K562 (cell line): Measurements from ENCODE around the gene HJV. TPM values are rescaled to one million over a fixed set of nuclear protein-coding genes. Genes with fewer than 3 reads are reported as not detected.

Source experiments
- CTBP1 ChIP-seq: fragments of 450-650 bp; IDR thresholded peaks from 2 replicates; pipeline ENCODE4 v1.6.1; 2016; ENCODE audit warnings: borderline replicate concordance
- ETV5 ChIP-seq: sonication (generic); formaldehyde crosslinking; IDR thresholded peaks from 2 replicates; pipeline ENCODE4 v1.4.0; 2020; ENCODE audit warnings: low read depth, mild to moderate bottlenecking, missing genetic modification reagents
- GTF2B ChIP-seq: IDR thresholded peaks from 2 replicates; pipeline ENCODE4 v1.6.1; 2011; ENCODE audit not compliant: insufficient read length; ENCODE audit errors: extremely low read depth
- NCOA6 ChIP-seq: fragments of 450-650 bp; IDR thresholded peaks from 2 replicates; pipeline ENCODE4 v1.6.1; 2017; ENCODE audit warnings: mild to moderate bottlenecking
- RFX7 ChIP-seq: fragments of 250-450 bp; sonication (Bioruptor Pico); IDR thresholded peaks from 2 replicates; pipeline ENCODE4 v1.5.1; 2021; ENCODE audit warnings: mild to moderate bottlenecking
- THAP7 ChIP-seq: fragments of 250-450 bp; sonication (Bioruptor Pico); IDR thresholded peaks from 2 replicates; pipeline ENCODE4 v1.5.0; 2021
- TOE1 ChIP-seq, 2 experiments: fragments of 450-650 bp in 1 of 2; sonication (generic) in 1 of 2; formaldehyde crosslinking in 1 of 2; IDR thresholded peaks; 2 replicates each; pipeline versions ENCODE4 v1.7.1 to v1.8.0; 2016 to 2022; ENCODE audit warnings: borderline replicate concordance in 2 of 2, mild to moderate bottlenecking in 2 of 2, antibody characterized with exemption in 1 of 2, inconsistent platforms in 1 of 2, low read depth in 1 of 2, missing genetic modification reagents in 1 of 2, moderate library complexity in 1 of 2
- ZNF41 ChIP-seq: fragments of 250-450 bp; sonication (Bioruptor Pico); conservative IDR thresholded peaks from 2 replicates; pipeline ENCODE4 v1.4.0; 2020; ENCODE audit warnings: mild to moderate bottlenecking
- polyA plus RNA-seq, 8 experiments: library from polyadenylated mRNA; depleted of rRNA in 4 of 8; stranded (reverse) in 5 of 8; unstranded in 3 of 8; fragments of >200 nt; fragmentation: Nextera tagmentation in 2 of 8; fragmentation: Illumina TruSeq in 1 of 8; extraction: Ambion mirVana in 2 of 8; extraction: Trizol in 1 of 8; gene quantifications; 2 replicates each; pipeline versions ENCODE4 v1.2.1 to v1.2.3, GENCODE V29; 2011 to 2014; ENCODE audit warnings: inconsistent platforms in 1 of 8, missing spikeins in 1 of 8
- total RNA-seq, 7 experiments: library from RNA; depleted of rRNA in 6 of 7; stranded (reverse); fragments of >200 nt in 6 of 7; fragmentation: Illumina TruSeq in 2 of 7; extraction: Trizol in 2 of 7; gene quantifications; 2 replicates each; pipeline versions ENCODE4 v1.2.1 to v1.2.3, GENCODE V29; 2011 to 2021; ENCODE audit warnings: low replicate concordance in 1 of 7
- TF ChIP-seq, protein P1 (sequence below): fragments of 450-650 bp; IDR thresholded peaks from 2 replicates; pipeline ENCODE4 v1.6.1; 2016; ENCODE audit warnings: mild to moderate bottlenecking, moderate library complexity
- TF ChIP-seq, protein P2 (sequence below): sonication (generic); formaldehyde crosslinking; IDR thresholded peaks from 2 replicates; pipeline ENCODE4 v1.8.0; 2022; ENCODE audit warnings: missing genetic modification reagents, mild to moderate bottlenecking, moderate library complexity, borderline replicate concordance
- TF ChIP-seq, protein P3 (sequence below), 2 experiments: fragments of 250-450 bp in 1 of 2; fragments of 450-650 bp in 1 of 2; sonication (Bioruptor Pico) in 1 of 2; IDR thresholded peaks; 2 replicates each; pipeline versions ENCODE4 v1.6.1 to v1.8.0; 2016 to 2021; ENCODE audit warnings: mild to moderate bottlenecking in 2 of 2, moderate library complexity in 2 of 2, missing compliant biosample characterization in 1 of 2, missing genetic modification characterization in 1 of 2

Gene HJV
- total and polyA plus RNA-seq, 9 of the 15 experiments (the other 6 are each of a cell fraction or from before 2014, with no cell fraction given) = 1.0 to 6.6 (median 2.4) TPM

DNA sequence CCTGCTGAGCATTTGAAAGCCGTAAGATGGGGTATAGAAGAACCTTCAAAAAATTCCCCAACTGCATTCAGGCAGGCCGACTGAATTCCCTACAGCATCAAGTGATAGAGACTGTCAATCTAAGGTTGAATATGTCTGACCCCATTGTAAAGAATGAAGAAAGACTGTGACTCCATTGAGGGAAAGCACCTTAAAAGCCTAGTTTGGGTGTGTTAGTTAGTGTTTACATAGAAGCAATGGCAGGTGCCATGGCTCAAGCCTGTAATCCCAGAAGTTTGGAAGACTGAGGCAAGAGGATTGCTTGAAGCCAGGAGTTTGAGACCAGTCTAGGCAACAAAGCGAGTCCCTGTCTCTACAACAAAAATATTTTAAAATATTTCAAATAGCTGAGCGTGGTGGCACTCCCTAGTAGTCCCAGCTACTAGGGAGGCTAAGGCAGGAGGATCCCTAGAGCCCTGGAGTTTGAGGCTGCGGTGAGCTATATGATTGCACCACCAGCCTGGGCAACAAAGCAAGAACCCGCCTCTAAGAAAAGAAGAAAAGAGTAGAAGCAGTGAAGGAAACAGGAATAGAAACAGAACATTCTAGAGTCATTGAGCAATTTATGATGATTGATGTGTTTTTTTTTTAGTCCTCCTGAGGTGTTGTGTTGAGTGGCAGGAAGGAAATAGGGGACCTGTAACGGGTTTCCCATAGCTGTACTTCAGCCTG is 41.6 kb downstream of the HJV start (continued):
- TF ChIP-seq, protein P1, sequence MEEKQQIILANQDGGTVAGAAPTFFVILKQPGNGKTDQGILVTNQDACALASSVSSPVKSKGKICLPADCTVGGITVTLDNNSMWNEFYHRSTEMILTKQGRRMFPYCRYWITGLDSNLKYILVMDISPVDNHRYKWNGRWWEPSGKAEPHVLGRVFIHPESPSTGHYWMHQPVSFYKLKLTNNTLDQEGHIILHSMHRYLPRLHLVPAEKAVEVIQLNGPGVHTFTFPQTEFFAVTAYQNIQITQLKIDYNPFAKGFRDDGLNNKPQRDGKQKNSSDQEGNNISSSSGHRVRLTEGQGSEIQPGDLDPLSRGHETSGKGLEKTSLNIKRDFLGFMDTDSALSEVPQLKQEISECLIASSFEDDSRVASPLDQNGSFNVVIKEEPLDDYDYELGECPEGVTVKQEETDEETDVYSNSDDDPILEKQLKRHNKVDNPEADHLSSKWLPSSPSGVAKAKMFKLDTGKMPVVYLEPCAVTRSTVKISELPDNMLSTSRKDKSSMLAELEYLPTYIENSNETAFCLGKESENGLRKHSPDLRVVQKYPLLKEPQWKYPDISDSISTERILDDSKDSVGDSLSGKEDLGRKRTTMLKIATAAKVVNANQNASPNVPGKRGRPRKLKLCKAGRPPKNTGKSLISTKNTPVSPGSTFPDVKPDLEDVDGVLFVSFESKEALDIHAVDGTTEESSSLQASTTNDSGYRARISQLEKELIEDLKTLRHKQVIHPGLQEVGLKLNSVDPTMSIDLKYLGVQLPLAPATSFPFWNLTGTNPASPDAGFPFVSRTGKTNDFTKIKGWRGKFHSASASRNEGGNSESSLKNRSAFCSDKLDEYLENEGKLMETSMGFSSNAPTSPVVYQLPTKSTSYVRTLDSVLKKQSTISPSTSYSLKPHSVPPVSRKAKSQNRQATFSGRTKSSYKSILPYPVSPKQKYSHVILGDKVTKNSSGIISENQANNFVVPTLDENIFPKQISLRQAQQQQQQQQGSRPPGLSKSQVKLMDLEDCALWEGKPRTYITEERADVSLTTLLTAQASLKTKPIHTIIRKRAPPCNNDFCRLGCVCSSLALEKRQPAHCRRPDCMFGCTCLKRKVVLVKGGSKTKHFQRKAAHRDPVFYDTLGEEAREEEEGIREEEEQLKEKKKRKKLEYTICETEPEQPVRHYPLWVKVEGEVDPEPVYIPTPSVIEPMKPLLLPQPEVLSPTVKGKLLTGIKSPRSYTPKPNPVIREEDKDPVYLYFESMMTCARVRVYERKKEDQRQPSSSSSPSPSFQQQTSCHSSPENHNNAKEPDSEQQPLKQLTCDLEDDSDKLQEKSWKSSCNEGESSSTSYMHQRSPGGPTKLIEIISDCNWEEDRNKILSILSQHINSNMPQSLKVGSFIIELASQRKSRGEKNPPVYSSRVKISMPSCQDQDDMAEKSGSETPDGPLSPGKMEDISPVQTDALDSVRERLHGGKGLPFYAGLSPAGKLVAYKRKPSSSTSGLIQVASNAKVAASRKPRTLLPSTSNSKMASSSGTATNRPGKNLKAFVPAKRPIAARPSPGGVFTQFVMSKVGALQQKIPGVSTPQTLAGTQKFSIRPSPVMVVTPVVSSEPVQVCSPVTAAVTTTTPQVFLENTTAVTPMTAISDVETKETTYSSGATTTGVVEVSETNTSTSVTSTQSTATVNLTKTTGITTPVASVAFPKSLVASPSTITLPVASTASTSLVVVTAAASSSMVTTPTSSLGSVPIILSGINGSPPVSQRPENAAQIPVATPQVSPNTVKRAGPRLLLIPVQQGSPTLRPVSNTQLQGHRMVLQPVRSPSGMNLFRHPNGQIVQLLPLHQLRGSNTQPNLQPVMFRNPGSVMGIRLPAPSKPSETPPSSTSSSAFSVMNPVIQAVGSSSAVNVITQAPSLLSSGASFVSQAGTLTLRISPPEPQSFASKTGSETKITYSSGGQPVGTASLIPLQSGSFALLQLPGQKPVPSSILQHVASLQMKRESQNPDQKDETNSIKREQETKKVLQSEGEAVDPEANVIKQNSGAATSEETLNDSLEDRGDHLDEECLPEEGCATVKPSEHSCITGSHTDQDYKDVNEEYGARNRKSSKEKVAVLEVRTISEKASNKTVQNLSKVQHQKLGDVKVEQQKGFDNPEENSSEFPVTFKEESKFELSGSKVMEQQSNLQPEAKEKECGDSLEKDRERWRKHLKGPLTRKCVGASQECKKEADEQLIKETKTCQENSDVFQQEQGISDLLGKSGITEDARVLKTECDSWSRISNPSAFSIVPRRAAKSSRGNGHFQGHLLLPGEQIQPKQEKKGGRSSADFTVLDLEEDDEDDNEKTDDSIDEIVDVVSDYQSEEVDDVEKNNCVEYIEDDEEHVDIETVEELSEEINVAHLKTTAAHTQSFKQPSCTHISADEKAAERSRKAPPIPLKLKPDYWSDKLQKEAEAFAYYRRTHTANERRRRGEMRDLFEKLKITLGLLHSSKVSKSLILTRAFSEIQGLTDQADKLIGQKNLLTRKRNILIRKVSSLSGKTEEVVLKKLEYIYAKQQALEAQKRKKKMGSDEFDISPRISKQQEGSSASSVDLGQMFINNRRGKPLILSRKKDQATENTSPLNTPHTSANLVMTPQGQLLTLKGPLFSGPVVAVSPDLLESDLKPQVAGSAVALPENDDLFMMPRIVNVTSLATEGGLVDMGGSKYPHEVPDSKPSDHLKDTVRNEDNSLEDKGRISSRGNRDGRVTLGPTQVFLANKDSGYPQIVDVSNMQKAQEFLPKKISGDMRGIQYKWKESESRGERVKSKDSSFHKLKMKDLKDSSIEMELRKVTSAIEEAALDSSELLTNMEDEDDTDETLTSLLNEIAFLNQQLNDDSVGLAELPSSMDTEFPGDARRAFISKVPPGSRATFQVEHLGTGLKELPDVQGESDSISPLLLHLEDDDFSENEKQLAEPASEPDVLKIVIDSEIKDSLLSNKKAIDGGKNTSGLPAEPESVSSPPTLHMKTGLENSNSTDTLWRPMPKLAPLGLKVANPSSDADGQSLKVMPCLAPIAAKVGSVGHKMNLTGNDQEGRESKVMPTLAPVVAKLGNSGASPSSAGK = peak; percentile 10; the same call in 1 of the 2 replicates
- no peak for TF ChIP-seq ZNF41 (CRISPR knock-in tag)
- TF ChIP-seq GTF2B = no peak
- TF ChIP-seq ETV5 (CRISPR knock-in tag) = no peak
- TF ChIP-seq CTBP1 = no peak
- TF ChIP-seq, protein P2, sequence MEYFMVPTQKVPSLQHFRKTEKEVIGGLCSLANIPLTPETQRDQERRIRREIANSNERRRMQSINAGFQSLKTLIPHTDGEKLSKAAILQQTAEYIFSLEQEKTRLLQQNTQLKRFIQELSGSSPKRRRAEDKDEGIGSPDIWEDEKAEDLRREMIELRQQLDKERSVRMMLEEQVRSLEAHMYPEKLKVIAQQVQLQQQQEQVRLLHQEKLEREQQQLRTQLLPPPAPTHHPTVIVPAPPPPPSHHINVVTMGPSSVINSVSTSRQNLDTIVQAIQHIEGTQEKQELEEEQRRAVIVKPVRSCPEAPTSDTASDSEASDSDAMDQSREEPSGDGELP (CRISPR knock-in tag) = no peak
- no peak for TF ChIP-seq TOE1 (IDR thresholded peaks at IDR 0.05; ENCODE audit: borderline replicate concordance)
- no peak for TF ChIP-seq TOE1 (CRISPR knock-in tag; IDR thresholded peaks at IDR 0.05; ENCODE audit: borderline replicate concordance, low read depth)
- TF ChIP-seq, protein P3, sequence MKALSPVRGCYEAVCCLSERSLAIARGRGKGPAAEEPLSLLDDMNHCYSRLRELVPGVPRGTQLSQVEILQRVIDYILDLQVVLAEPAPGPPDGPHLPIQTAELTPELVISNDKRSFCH (CRISPR knock-in tag; IDR thresholded peaks at IDR 0.05) = no peak
- TF ChIP-seq, protein P3 (tag; IDR thresholded peaks at IDR 0.05) = 0 out of 2 replicates have a peak, but pooled peaks have one; percentile 15
- TF ChIP-seq THAP7 (CRISPR knock-in tag) = no peak
- no peak for TF ChIP-seq NCOA6
- no peak for TF ChIP-seq RFX7
